Hematopoietic multipotent progenitor cell treated with erythropoietin and hydrocortisone succinate and interleukin-3 and kit ligand, for 4 days (in vitro differentiated cells): ENCODE measurements around the gene DHX16.

Experiments used
- DNase-seq: peaks from one replicate; pipeline ENCODE4 v3.0.0-alpha.2; 2015

Gene DHX16

DNA sequence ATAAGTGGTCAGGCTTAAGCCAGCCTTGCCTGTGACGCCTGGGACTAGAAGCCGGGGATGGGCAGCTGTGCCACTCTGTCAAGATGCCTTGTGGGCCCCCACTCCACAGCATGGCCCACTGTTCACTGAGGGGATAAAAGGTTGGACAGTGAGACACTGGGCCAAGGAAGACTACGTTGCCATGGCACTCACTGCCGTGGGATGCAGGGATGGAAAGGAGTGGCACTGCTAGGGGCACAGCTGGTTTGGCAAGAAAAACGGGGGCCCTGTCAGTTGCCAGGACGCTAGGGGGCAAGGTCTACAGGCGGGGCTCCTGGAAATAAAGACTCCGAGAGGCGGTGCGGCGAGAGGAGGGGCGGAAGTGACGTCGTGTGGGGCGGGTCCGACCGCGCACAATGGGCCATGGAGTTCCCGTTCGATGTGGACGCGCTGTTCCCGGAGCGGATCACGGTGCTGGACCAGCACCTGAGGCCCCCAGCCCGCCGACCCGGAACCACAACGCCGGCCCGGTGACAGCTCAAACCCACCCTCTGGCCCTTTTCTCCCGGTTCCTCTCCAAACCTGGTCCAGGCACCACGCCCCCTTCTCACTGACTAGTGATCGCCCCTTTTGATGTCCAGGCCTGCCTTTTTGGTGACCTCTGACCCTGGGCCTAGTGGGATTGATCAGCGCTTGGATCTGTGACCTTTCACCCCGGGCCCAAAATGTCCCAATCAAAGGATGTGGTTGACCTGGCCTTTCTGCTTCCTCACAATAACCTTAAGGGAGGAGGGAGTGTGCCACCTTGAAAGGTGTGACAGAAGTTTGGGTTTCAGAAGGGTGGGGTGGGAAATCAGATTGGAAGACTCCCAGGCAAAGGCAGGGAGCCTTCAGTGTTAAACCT lies 46.1 kb downstream of the DHX16 start, which contains the start of gene ATAT1:
TSS of gene ATAT1 (plus strand) at position 391 of the 883 bp plus-strand sequence.
- DNase-seq, result peak; percentile 95

DNA sequence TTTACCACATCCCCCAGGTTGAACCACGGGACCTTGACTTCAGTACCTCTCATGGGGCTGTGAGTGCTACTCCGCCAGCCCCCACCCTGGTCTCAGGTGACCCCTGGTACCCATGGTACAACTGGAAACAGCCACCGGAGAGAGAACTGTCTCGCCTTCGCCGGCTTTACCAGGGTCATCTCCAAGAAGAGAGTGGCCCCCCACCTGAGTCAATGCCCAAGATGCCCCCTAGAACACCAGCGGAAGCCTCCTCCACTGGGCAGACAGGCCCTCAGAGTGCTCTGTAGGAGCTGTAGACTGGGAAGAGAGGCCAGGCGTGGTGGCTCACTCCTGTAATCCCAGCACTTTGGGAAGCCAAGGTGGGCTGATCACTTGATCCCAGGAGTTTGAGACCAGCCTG lies 47.3 kb downstream of the DHX16 start:
- DNase-seq, result no peak

GRCh38 chr6:30619561-30619960 lies 53.2 kb downstream of the DHX16 start:
- DNase-seq, result no peak

DNA sequence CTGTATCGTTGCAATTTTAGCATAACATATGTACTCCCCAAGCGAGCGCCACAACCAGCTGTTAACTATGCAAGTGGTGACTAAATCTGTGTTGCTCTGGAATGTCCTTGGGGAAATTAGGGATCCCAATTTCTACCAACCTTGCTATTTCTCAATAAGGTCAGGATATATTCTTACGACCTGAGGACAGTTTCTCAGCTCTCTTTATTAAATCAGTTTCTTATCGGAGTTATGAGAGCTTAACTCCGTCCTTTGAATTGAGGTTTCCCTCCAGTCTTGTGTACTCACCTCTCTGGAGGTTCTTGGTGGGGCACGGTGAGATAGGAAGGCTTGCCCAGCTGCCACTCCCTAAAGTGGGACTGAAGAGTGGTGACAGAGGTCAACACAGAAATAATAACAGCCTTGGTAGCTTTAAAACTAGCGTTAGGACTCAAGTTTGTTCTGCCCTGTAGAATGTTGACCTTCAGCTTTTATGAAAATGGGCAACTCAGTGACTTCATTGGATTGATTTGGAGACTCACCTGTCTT lies 54.5 kb downstream of the DHX16 start:
- DNase-seq, result no peak

- peak; percentile 99 for DNase-seq
These were observed 55.1 kb downstream of the DHX16 start, which contains the start of gene MRPS18B for GRCh38 chr6:30617565-30618269. MRPS18B (plus strand) TSS chr6:30617840; CDS start chr6:30617866, 26 bp downstream.

GRCh38 chr6:30616811-30617564 lies 55.8 kb downstream of the DHX16 start, which contains the start of gene PPP1R10:
PPP1R10 (minus strand) TSS chr6:30617243; CDS start chr6:30609944, 7,299 bp downstream.
- peak; percentile 100 for DNase-seq

DNA sequence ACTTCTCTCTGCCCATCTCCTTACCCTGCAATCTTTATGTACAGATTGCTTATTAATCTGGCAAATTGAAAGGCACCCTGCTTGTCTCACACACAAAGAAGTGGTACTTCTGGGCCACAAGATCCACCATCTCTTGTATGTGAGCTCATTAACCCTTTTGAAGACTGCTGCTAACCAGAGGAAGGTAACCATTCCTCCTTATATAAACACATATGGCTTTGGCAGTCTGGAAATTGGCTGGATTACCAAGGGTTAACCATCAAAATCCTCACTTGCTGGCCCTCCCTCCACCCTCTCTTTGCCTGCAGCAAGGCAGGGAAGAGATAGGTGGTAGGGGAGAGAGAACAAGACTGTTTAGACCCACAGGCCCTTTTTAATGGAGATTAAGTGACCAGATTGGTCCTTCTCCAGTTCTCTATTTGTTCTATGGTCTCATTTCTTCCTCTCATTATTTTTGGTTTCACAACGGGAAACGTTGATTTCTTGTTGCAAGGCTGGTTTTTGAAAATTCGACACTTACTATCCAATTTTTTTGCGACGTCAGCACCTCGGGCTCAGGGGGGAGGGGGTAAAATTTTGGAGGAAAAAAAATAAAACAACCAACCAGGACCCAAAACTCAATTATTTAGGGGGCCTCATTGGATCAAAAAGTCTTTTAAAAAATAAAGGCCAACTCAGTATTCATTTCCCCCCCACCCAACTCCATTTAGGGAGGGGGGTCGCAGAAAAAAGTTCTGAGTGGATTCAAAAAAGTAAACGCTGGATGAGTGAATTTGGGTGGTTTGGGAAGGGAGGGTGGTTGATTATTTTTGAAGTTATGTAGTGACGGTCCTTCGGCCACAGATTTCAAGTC lies 56.6 kb downstream of the DHX16 start:
- peak; percentile 63 for DNase-seq

DNA sequence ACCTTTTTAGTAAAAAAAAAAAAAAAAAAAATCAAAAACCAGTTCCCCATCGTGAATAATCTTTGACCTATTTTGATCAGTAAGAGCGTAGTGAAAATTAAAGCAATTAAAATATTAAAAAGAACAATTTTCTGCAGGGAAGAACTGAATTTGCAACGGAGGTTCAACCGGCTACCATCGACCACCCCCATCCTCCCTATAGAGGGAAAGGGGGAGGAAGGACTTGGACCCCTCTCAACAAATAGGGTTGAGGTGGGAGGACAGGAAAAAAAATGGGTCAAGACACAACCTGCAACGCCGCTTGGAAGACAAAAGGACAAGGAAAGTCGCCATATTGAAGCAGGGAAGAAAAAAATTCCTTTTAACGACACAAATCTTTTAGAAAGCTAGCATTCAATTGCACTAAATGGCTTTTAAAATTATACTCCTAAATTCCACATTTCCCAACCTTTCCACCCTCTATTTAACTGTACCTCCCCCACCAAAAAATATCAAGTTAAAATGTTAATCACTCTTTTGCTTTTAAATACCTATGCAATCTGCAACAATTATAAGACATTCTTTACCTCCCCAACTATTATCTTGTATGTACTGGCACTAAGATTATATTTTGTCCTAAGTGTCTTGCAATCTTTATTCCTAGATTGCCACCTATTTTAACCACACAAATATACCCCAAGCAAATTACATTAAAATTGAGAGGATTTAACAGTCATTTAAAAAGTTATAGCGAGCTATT lies 57.4 kb downstream of the DHX16 start:
- DNase-seq, result peak; percentile 95

DNA sequence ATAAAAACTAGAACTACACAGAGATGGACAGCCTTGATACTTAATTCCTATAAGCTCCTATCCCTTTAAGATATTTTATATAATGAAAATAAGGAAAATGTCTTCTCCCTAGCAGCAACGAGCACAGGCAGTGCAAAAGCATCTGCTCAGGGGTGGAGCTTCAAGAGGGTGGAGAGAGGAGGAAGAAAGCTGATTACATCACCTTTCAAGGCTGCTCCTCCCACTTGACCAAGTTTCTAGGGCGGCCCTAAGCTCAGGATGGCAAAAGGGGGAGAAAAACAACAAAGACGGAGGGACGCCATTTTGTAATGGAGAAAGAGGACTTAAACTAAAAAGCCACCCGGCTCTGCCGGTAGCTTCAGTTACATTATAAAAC lies 58.0 kb downstream of the DHX16 start:
- DNase-seq, result peak; percentile 99

- no peak for DNase-seq
These were observed 58.6 kb downstream of the DHX16 start for GRCh38 chr6:30614044-30614842.

- DNase-seq, result no peak
These were observed 59.4 kb downstream of the DHX16 start for GRCh38 chr6:30613251-30614043.

- no peak for DNase-seq
These were observed 60.0 kb downstream of the DHX16 start for GRCh38 chr6:30612687-30613248.

GRCh38 chr6:30612213-30612612 lies 60.6 kb downstream of the DHX16 start:
- DNase-seq, result no peak

DNA sequence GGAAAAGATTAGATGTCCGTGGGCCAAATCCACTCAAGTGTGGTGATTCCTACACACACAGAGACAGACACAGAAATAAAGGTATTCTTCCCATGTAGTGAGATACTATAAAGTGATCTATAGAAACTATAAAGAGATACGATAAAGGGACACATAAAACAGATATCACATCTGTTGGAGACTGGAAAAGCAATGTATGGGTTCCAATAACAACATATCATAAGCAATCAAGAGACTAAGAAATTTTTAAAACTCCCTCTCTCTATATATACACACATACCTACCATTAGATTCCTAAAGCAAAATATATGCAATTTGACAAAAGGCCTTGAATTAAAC lies 61.0 kb downstream of the DHX16 start:
- no peak for DNase-seq

DNA sequence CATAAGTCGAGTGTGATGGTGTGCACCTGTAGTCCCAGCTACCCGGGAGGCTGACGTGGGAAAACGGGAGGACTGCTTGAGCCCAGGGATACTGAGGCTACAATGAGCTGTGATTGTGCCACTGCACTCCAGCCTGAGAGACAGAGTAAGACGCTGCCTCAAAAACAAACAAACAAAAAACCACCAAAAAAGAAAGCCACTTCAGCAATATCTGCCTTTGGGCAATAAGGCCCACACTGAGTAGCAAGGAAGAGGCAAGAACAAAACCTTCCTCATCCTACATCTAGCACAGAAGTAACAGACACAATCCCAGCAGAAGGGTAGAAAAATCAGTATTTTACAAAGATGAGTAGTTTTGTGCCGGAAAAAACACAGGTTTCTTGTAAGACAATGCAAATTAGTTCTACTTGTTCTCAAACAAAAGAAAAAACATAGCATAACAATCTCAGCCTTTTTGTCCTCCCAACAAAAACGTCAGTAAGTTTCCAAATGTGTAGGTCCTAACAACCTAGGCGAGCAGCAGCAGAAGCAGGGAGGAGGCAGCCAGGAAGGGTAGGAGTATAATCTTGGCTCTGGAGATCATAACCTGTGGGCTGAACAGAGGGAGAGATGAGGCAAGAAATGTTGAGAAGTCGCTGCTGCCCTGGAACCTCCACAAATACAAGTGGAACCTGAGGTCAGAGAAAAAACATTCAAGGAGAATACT lies 61.5 kb downstream of the DHX16 start:
- DNase-seq, result no peak

DNA sequence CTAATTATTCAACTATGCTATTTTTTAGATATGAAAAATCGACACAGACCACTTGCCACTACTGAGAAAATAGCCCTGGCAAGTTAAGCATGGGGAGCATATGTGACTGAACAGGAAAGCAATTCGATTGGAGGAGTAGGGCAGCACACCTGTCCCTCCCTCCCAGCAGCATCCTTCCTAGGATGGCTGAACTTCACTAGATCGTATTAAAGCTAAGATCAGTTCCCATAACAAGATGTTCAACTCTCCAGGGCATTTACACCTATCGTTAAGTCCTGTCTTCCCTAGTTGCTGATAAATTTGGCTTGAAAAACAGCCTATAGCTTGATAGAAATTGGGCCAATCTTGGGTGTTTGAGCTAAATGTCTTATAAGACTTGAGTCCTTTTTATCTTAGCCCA lies 62.7 kb downstream of the DHX16 start:
- no peak for DNase-seq

- DNase-seq, result no peak
These were observed 68.8 kb downstream of the DHX16 start for GRCh38 chr6:30603961-30604360.
